Right lung (tissue), 5 donors: ENCODE results near the gene ST6GALNAC2. TPM values are rescaled to one million over a fixed set of nuclear protein-coding genes. Genes with fewer than 3 reads are reported as not detected.
"Not testable (repeated sequence)": the region's sequence is repeated elsewhere in the genome, so short reads cannot be mapped to it uniquely, and the experiment has no call there.

Source experiments
- DNase-seq, 2 donors: peaks; one replicate each; pipeline ENCODE4 v3.0.0-alpha.2; 2013
- polyA plus RNA-seq, 5 donors: library from polyadenylated mRNA; unstranded; fragments of 120-200 nt; gene quantifications; one replicate each; pipeline versions ENCODE4 v1.2.1 to v1.2.3, GENCODE V29; 2013; ENCODE audit warnings: inconsistent platforms in 1 of 5, low replicate concordance in 1 of 5; ENCODE audit not compliant: insufficient read length in 5 of 5, insufficient read depth in 1 of 5

The ST6GALNAC2 gene
- polyA plus RNA-seq, 5 donors = 1.2 to 6.2 (median 4.0) TPM

DNA sequence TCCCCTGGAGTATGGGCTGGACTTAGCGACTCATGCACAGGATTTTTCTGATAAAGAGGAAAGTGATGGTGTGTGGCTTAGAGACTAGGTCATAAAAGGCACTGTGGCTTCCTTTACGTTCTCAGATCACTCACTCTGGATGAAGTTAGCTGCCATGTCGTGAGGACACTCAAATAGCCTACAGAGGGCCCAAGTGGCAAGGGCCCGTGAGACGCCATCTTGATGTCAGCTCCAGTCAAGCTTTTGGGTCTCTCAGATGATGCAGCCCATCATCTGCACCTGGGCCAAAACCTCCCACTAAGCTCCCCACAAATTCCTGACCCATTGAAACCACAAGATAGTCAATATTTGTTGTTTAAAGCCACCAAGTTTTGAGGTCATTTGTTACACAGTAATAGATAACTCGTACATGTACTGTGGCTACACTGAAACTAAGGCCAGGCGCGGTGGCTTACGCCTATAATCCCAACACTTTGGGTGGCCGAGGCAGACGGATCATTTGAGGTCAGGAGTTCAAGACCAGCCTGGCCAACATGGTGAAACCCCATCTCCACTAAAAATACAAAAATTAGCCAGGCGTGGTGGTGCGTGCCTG is 14.7 kb downstream of the ST6GALNAC2 start:
- no peak for DNase-seq

DNA sequence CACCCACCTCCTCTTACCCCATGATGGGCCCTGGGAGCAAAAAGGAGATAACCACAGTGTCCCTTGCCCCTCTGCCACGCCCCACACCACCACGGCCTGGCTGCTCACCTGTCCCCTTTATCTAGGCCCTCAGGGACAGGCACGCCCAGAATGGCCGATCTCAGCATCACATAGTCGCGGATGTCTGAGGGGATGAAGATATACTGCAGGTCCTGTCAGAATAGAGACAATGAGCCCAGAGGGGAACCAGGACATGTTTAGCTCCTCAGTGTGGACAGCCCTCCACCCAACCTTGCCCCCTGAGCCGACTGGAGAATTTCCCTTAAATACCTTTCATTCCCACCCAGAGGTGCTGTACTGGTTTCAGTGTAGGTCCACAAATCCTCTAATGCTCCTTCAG is 15.2 kb downstream of the ST6GALNAC2 start:
- DNase-seq = no peak

GRCh38 chr17:76569607-76570279 is 15.9 kb downstream of the ST6GALNAC2 start:
- DNase-seq = no peak

- no peak for DNase-seq
These were observed 16.8 kb downstream of the ST6GALNAC2 start for GRCh38 chr17:76568811-76569221.

GRCh38 chr17:76567634-76568432 is 17.8 kb downstream of the ST6GALNAC2 start:
- DNase-seq = no peak

- DNase-seq = no peak
These were observed 18.6 kb downstream of the ST6GALNAC2 start for GRCh38 chr17:76566988-76567431.

DNA sequence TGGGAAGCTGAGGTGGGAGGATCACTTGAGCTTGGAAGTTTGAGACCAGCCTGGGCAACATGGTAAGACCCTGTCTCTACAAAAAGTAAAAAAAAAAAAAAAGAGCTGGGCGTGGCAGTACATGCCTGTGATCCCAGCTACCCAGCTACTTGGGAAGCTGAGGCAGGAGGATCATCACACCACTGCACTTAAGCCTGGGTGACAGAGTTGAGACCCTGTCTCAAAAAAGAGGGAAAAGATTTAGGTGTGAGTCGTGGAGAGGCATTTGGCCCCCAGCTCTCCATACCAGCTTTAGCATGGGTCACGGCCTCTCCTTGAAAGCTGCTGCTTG is 19.1 kb downstream of the ST6GALNAC2 start:
- DNase-seq = no peak

DNA sequence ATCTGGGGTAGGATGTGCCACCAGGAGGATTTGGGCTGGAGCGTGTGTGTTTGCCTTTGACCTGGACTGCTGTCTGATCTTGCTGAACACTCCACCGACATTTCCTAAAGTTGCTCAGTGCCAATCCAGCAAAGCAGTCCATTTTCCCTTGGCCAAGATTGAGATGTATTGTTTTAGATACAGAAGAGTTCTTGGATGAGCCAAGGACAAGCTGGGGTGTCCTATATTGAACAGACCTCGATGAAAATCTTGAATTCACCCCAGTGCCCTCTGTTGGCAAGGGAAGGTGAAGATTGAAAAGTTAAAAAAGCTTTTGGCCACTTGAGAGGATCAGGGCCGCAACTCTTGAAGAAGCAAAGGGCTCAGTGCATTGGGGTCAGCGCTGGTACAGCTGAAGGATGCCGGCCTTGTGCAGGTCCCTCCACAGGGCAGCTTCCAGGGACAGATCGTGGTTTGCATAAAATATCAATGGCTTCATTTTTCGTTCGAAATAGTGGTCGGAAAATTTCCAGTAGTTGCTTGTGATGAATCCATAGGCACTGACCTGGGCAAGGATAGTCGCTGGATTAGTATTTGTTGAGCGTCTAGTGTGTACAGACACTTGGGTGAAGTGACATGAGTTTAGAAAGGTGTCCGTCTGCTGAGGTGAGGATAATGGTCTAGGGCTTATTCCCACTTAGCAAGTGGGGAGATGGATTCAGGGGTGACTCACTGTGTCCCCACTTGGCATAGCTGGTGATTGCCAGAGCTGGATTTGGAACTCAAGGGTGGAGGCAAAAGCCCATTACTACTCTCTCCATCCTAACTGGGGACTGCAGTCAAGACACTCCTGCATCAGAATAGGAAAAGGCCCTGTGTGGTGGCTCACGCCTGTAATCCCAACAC is 19.7 kb downstream of the ST6GALNAC2 start:
- no peak for DNase-seq

- DNase-seq = not testable (repeated sequence)
These were observed 20.5 kb downstream of the ST6GALNAC2 start for GRCh38 chr17:76564991-76565727.

DNA sequence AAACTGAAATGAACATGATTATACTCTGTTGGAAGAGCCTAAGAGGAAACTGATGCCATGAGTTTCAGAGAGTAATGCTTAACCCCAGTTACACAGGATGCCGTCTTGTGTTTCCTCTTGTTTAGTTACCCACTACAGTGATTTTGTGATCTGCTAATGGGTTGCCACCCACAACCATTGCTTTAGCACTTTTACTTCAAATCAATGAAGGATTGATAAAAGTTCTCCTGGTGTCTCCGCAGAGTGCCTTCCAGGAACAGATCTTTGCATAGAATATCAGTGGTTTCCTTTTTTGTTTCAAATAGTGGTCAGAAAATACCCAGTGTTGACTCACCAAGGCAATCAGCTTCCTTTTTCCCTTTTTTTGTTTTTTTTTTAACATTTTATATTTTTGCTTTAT is 22.3 kb downstream of the ST6GALNAC2 start:
- not testable (repeated sequence) for DNase-seq

- peak; percentile 61 to 72 for DNase-seq
These were observed 22.9 kb downstream of the ST6GALNAC2 start for GRCh38 chr17:76562734-76563148.

DNA sequence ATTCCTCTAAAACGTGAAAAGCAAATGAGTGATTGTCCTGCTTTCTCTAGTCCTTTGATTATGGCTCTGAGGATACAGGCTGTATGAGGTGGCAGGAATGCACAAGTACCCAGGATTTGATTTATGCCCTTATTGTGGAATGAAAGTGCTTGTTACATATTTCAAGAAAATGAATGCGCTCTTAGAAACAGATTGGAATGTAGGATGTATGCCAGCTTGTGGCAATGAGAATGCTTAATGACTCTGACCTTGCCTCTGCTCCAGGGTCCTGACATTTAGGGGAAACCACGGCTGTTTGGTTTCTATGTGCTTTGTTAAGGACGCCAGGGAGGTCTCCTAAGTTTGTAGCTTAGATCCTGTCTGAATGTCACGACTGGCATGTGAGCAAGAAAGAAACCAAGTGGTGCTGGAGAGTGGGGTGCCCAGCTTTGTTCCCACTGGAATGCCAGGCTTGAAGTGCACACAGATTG is 23.8 kb downstream of the ST6GALNAC2 start:
- DNase-seq = no peak

DNA sequence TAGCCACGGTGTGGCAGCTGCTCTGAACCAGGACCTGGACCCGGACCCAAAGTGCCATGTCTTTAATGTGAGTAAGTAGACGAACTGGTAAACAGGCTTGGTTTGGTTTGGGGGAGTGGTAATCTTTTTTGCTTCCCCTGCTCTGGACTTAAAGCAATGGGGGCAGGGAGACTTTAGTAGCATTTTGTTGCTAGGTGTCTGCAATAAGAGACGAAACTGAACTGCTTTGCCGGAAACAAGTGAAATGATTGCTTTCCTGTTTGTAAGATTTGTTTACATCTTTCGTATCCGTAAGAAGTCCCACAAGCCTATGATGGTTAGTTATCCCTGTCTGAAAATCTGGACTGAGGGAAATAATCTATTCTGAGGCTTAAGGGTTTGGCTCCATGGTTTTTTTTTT is 24.3 kb downstream of the ST6GALNAC2 start:
- DNase-seq = no peak

DNA sequence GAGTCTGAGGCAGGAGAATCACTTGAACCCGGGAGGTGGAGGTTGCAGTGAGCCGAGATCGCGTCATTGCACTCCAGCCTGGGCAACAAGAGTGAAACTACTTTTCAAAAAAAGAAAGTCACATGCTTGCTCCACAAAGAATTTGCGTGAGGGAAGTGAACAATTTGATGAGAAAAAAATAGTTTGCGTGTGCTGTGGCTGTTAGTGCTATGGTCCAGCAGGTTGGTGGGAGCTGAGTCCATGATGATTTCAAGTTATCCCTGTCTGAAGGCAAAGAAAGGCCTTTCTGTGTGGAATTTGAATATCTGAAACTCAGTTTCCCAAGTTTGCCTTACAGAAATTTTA is 24.8 kb downstream of the ST6GALNAC2 start:
- DNase-seq = no peak

DNA sequence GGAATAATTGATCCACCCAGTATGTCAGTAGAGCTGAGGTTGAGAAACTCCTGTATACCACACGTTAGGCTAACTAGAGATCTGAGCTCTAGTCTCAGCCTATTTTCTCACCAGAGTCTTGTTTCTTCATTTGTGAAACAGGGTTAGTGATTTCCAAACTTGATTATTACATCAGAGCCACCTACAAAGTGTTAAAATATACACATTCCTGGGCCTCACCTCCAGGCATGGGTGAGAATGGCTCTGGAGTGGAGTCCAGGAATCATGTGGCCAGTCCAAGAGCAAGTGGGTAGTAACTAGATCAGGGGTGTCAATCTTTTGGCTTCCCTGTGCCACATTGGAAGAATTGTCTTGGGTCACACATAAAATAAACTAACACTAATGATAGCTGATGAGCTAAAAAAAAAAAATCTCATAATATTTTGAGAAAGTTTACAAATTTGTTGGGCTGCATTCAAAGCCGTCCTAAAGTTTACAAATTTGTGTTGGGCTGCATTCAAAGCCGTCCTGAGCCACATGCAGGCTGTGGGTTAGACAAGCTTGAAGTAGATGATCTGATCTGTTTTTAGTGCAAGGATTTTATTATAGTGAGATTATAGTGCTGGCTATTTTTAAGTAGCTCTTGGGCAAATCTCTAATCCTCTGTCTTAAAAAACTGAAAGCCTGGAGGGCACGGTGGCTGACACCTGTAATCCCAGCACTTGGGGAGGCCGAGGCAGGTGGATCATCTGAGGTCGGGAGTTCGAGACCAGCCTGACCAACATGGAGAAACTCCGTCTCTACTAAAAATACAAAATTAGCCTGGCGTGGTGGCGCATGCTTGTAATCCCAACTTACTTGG is 25.4 kb downstream of the ST6GALNAC2 start:
- DNase-seq = no peak

GRCh38 chr17:76559460-76559859 is 26.2 kb downstream of the ST6GALNAC2 start:
- not testable (repeated sequence) for DNase-seq

- DNase-seq = no peak
These were observed 27.2 kb downstream of the ST6GALNAC2 start for GRCh38 chr17:76558198-76559095.

DNA sequence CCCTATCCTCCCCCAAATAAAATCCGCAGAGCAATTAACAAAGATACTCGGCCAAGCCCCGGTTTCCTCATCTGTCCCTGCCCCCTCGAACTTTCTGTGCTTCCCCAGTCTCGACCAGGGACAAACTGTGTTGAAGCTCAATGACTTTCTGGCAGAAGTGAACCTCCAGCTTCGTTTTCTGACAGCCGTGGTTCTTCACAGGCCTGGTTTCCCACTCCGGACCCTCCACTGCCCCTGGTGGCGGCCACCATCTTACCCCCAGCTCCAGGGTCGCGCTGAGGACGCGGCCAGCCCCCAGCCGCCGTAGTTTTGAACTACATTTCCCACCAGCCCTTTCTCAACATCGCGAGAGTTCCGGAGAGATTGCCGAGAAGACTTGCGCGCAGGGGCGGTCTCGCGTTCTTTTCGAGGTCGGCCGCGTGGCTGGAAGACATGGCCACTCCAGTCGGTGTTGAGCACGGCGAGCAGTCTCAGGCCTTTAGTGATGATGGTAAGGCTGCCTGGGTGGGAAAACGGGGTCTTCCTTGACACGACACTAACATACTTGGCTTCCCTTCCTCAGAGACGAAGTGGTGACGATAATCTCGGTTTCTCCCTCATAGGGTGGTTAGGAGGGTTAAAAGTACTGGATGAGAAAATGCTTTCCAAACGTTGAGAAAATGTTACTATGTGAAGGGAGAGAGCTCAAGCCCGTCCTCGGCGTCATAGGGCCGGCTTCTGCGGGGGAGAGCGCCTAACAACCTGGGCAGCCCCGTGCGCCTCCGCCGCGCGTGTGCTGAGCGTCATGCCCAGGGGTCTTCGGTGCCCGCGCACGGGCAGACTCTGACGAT is 28.1 kb downstream of the ST6GALNAC2 start:
- peak; percentile 94 to 96 for DNase-seq
